Omental fat pad (tissue), 4 donors: Measurements from ENCODE around the gene CCDC150. TPM values are rescaled to one million over a fixed set of nuclear protein-coding genes. Genes with fewer than 3 reads are reported as not detected.

ENCODE experiments used
- ATAC-seq: fragments of 150-250 bp; one replicate; pipeline ENCODE4 v1.9.1; 2016; ENCODE audit warnings: mild to moderate bottlenecking, moderate library complexity; ENCODE audit not compliant: low FRiP score
- DNase-seq: peaks from one replicate; pipeline ENCODE4 v3.0.0-alpha.2; 2019; ENCODE audit warnings: low spot score
- total RNA-seq, 4 donors: library from RNA; depleted of rRNA; stranded (reverse); fragments of >200 nt; gene quantifications; one replicate each; pipeline ENCODE4 v1.1.0, GENCODE V29; 2016
- TF ChIP-seq, protein P1 (sequence below), 3 donors: fragments of 450-650 bp; IDR thresholded peaks; one replicate each; pipeline ENCODE4 v1.5.1; 2016 to 2017; ENCODE audit warnings: antibody characterized with exemption in 3 of 3, mild to moderate bottlenecking in 3 of 3, moderate library complexity in 2 of 3

The CCDC150 gene
- total RNA-seq, 4 donors from 2014 or later, result 0.72 to 2.0 (median 1.4) TPM; not detected in 1

DNA sequence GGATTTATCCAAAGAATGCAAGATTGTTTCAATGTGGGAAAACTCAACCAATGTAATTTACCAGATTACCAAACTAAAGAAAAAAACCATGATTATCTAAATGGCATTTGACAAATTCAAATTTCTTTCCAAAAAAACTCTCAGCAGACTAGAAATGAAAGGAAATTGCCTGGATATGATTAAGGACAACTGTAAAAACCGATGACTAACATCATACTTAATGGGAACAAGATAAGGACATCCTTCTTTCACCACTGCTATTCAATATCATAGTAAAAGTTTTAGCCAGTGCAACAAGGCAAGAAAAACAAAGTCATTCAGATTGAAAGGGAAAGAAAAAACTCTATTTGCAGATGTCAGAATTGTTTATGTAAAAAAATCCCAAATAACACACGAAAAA, 4.4 kb upstream of the CCDC150 start:
- DNase-seq, result no peak
- no peak for ATAC-seq
- TF ChIP-seq, protein P1, sequence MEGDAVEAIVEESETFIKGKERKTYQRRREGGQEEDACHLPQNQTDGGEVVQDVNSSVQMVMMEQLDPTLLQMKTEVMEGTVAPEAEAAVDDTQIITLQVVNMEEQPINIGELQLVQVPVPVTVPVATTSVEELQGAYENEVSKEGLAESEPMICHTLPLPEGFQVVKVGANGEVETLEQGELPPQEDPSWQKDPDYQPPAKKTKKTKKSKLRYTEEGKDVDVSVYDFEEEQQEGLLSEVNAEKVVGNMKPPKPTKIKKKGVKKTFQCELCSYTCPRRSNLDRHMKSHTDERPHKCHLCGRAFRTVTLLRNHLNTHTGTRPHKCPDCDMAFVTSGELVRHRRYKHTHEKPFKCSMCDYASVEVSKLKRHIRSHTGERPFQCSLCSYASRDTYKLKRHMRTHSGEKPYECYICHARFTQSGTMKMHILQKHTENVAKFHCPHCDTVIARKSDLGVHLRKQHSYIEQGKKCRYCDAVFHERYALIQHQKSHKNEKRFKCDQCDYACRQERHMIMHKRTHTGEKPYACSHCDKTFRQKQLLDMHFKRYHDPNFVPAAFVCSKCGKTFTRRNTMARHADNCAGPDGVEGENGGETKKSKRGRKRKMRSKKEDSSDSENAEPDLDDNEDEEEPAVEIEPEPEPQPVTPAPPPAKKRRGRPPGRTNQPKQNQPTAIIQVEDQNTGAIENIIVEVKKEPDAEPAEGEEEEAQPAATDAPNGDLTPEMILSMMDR (IDR thresholded peaks at IDR 0.05), result no peak

DNA sequence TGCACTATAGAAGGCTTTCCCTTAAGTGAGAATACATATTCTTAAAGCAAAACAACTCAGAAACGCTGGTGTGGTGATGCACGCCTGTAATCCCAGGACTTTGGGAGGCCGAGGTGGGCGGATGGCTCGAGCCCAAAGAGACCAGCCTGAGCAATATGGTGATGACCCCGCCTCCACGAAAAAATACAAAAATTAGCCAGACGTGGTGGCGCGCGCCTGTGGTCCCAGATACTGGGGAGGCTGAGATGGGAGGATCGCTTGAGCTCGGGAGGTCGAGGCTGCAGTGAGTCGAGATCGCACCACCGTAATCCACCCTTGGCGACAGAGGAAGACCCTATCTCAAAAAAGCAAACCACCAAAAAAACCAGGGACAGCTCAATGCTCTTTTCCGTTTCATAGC, 750 bp upstream of the CCDC150 start:
- DNase-seq, result no peak
- ATAC-seq, result no peak
- TF ChIP-seq, protein P1 (IDR thresholded peaks at IDR 0.05), result no peak

DNA sequence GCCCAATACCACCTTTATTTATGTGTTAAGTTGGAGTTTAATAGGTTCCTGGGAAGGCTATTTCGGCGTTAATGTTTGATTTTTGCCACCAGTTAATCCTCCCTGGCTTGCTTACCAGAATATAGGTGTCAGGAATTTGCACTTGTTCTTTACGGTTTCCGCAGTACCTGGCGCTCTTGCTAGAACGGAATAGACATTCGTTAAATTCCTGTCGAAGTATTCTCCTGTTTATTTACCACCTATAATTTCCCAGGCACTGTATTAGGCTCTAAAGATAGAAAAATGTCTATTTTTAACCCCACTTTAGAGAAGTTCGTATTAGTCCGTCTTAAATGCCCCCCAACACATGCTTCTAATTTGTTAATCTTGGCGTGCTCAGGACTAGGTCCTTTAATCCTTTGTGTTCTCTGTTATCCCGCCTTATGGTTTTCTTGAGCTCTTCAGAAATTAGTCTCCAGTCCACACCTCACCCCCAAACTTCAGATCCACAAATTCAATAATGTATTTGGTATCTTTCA, 575 bp downstream of the CCDC150 start:
- TF ChIP-seq, protein P1 (IDR thresholded peaks at IDR 0.05), result no peak
- DNase-seq, result no peak
- ATAC-seq, result no peak

DNA sequence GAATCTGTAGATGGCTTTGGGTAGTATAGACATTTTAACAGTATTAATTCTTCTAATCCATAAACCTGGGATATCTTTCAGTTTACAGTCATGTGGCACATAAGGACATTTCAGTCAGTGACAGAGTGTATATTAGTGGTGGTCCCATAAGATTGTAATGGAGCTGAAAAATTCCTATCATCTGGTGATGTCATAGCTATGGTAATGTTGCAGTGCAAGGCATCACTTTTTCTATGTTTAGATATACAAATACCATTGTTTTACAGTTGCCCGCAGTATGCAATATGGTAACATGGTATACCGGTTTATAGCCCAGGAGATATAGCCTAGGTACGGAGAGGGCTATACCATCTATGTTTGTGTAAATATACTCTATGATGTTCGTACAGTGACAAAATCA, 9.7 kb downstream of the CCDC150 start:
- no peak for DNase-seq
- TF ChIP-seq, protein P1 (IDR thresholded peaks at IDR 0.05), result no peak
- ATAC-seq, result no peak

DNA sequence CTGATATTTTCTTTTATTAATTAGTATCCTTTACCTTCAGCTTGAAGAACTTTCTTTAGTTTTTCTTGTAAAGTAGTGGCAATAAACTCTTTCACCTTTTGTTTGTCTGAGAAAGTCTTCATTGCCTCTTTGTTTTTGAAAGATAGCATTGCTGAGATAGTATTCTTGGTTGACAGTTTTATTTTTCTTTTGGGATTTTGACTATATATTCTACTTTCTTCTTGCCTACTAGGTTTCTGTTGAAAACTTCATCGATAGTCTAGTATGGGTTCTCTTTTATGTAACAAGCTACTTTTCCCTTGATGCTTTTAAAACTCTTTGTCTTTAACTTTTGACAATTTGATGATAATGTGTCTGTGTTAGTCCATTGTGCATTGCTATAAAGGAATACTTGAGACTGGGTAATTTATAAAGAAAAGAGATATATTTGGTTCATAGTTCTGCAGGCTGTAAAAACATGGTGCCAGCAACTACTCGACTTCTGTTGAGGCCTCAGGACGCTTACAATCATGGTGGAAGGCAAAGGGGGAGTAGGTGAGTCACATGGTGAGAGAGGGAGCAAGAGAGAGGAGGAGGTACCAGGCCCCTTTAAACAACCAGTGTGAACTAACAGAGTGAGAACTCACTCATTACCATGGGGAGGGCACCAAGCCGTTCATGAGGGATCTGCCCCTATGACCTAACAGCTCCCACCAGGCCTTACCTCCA, 12.0 kb downstream of the CCDC150 start:
- TF ChIP-seq, protein P1 (IDR thresholded peaks at IDR 0.05), result no peak
- ATAC-seq, result no peak
- no peak for DNase-seq

DNA sequence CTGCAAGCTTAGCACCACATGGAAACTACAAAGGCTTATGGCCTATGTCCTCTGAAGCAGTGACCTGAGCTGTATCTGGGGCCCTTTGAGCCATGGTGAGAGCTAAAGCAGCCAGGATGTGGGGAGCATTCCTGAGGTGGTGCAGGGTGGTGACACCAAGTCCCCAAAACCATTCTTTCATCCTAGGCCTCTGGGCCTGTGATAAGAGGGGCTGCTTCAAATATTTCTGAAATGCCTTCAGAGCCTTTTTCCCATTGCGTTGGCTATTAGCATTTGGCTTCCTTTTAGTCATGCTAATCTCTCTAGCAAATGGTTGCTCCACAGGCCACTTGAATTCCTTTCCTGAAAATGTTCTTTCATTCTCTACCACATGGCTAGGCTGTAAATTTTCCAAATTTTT, 13.4 kb downstream of the CCDC150 start:
- TF ChIP-seq, protein P1 (IDR thresholded peaks at IDR 0.05), result no peak

DNA sequence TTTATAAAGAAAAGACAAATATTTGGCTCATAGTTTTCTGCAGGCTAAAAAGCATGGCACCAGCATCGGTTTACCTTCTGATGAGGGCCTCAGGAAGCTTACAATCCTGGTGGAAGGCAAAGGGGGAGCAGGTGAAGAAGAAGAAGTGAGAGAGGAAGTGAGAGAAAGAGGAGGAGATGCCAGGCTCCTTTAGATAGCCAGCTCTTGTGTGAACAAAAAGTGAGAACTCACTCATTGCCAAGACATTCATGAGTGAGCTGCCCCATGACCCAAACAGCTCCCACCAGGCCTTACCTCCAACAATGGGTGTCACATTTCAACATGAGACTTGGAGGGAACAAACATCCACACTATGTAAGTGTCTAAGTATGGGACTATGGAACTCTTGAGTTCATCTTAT, 14.3 kb downstream of the CCDC150 start:
- TF ChIP-seq, protein P1 (IDR thresholded peaks at IDR 0.05), result no peak
- ATAC-seq, result no peak
- DNase-seq, result no peak

More for the DNA sequence above, 13.4 kb downstream of the CCDC150 start:
- ATAC-seq, result no peak
- DNase-seq, result no peak
